K562 (cell line): ENCODE measurements around the gene GTF2I. TPM values are rescaled to one million over a fixed set of nuclear protein-coding genes. Genes with fewer than 3 reads are reported as not detected.
A peak's percentile ranks its signal among the peaks of the same experiment; 100 is the strongest.

Experiments used
- ARID1B ChIP-seq: fragments of 450-650 bp; IDR thresholded peaks from 2 replicates; pipeline ENCODE4 v1.6.1; 2016; ENCODE audit warnings: antibody characterized with exemption, mild to moderate bottlenecking, inconsistent platforms
- CBFA2T3 ChIP-seq: fragments of 450-650 bp; IDR thresholded peaks from 2 replicates; pipeline ENCODE4 v1.6.1; 2017
- CBX3 ChIP-seq, 2 experiments: IDR thresholded peaks; 1 replicate in 1 of 2; 2 replicates in 1 of 2; pipeline ENCODE4 v1.6.1; 2012; ENCODE audit warnings: inconsistent platforms in 2 of 2, low read length in 2 of 2, borderline replicate concordance in 1 of 2, control low read depth in 1 of 2
- CBX8 ChIP-seq: fragments of 200-600 bp; sonication (generic); IDR thresholded peaks from 2 replicates; pipeline ENCODE4 v1.6.1; 2012; ENCODE audit warnings: borderline replicate concordance, mixed run types, low read depth, mild to moderate bottlenecking, moderate library complexity, mixed read lengths, low read length, control low read depth, inconsistent platforms; ENCODE audit not compliant: poor library complexity, severe bottlenecking; ENCODE audit errors: extremely low read depth
- CEBPZ ChIP-seq: fragments of 150-350 bp; IDR thresholded peaks from 2 replicates; pipeline ENCODE4 v1.6.1; 2014; ENCODE audit warnings: low read depth, mild to moderate bottlenecking, low read length, borderline replicate concordance
- DIDO1 ChIP-seq: fragments of 450-650 bp; IDR thresholded peaks from 2 replicates; pipeline ENCODE4 v1.6.1; 2016; ENCODE audit warnings: low read depth, missing biosample characterization, missing genetic modification characterization
- ESRRA ChIP-seq: fragments of 450-650 bp; IDR thresholded peaks from 2 replicates; pipeline ENCODE4 v1.6.1; 2014; ENCODE audit warnings: low read depth, mild to moderate bottlenecking, moderate library complexity, borderline replicate concordance
- ETV1 ChIP-seq: fragments of 450-650 bp; conservative IDR thresholded peaks from 2 replicates; pipeline ENCODE4 v1.6.1; 2016; ENCODE audit warnings: missing genetic modification characterization, control low read depth, low read depth, missing compliant biosample characterization
- HNRNPK ChIP-seq: fragments of 200-400 bp; formaldehyde crosslinking; IDR thresholded peaks from one replicate; pipeline ENCODE4 v1.6.1; 2018; ENCODE audit warnings: mild to moderate bottlenecking, low read depth, low read length; ENCODE audit not compliant: poor library complexity, severe bottlenecking
- MAFF ChIP-seq: IDR thresholded peaks from 2 replicates; pipeline ENCODE4 v1.6.1; 2012; ENCODE audit warnings: low read length, improper control_type of control experiment
- NFIX ChIP-seq: fragments of 250-450 bp; sonication (Bioruptor Pico); IDR thresholded peaks from 2 replicates; pipeline ENCODE4 v1.4.0; 2020; ENCODE audit warnings: low read depth, mild to moderate bottlenecking, moderate library complexity
- PCBP1 ChIP-seq: fragments of 200-400 bp; formaldehyde crosslinking; IDR thresholded peaks from 2 replicates; pipeline ENCODE4 v1.6.1; 2018; ENCODE audit warnings: mild to moderate bottlenecking, low read depth, low read length; ENCODE audit not compliant: poor library complexity, severe bottlenecking
- RFX1 ChIP-seq: fragments of 450-650 bp; IDR thresholded peaks from 2 replicates; pipeline ENCODE4 v1.6.1; 2016; ENCODE audit warnings: mild to moderate bottlenecking, moderate library complexity
- SIN3A ChIP-seq, 2 experiments: fragments of 150-350 bp in 1 of 2; IDR thresholded peaks; 2 replicates each; pipeline ENCODE4 v1.6.1; 2011 to 2016; ENCODE audit warnings: borderline replicate concordance in 2 of 2, low read depth in 2 of 2, low read length in 2 of 2, mild to moderate bottlenecking in 2 of 2, moderate library complexity in 2 of 2; ENCODE audit not compliant: control insufficient read depth in 1 of 2
- SIRT6 ChIP-seq: IDR thresholded peaks from one replicate; pipeline ENCODE4 v1.6.1; 2012; ENCODE audit warnings: low read depth, mild to moderate bottlenecking, control low read depth, inconsistent platforms, low read length, moderate library complexity
- SMARCE1 ChIP-seq: fragments of 450-650 bp; IDR thresholded peaks from 2 replicates; pipeline ENCODE4 v1.7.1; 2016; ENCODE audit warnings: mild to moderate bottlenecking
- SRF ChIP-seq, 2 experiments: fragments of 250-450, 450-650 bp in 1 of 2; sonication (Bioruptor Pico) in 1 of 2; sonication (generic) in 1 of 2; formaldehyde crosslinking; IDR thresholded peaks; 2 replicates each; pipeline versions ENCODE4 v1.5.0 to v1.5.1; 2020 to 2022; ENCODE audit warnings: mild to moderate bottlenecking in 1 of 2, missing genetic modification reagents in 1 of 2
- TFAP4 ChIP-seq: sonication (generic); formaldehyde crosslinking; IDR thresholded peaks from 2 replicates; pipeline ENCODE4 v1.8.0; 2022; ENCODE audit warnings: missing genetic modification reagents, mild to moderate bottlenecking, moderate library complexity, borderline replicate concordance
- WHSC1 ChIP-seq: IDR thresholded peaks from one replicate; pipeline ENCODE4 v1.6.1; 2012; ENCODE audit warnings: low read length, control low read depth, inconsistent platforms
- ZNF124 ChIP-seq: sonication (generic); formaldehyde crosslinking; IDR thresholded peaks from 2 replicates; pipeline ENCODE4 v1.8.1; 2022; ENCODE audit warnings: missing genetic modification reagents
- ZNF644 ChIP-seq: fragments of 200-800 bp; sonication (Bioruptor generic); IDR thresholded peaks from 2 replicates; pipeline ENCODE4 v1.6.1; 2016; ENCODE audit warnings: low read depth, missing genetic modification characterization, missing compliant biosample characterization
- ZSCAN29 ChIP-seq: fragments of 450-650 bp; IDR thresholded peaks from 2 replicates; pipeline ENCODE4 v1.6.1; 2017
- polyA plus RNA-seq, 8 experiments: library from polyadenylated mRNA; depleted of rRNA in 4 of 8; stranded (reverse) in 5 of 8; unstranded in 3 of 8; fragments of >200 nt; fragmentation: Nextera tagmentation in 2 of 8; fragmentation: Illumina TruSeq in 1 of 8; extraction: Ambion mirVana in 2 of 8; extraction: Trizol in 1 of 8; gene quantifications; 2 replicates each; pipeline versions ENCODE4 v1.2.1 to v1.2.3, GENCODE V29; 2011 to 2014; ENCODE audit warnings: inconsistent platforms in 1 of 8, missing spikeins in 1 of 8
- total RNA-seq, 7 experiments: library from RNA; depleted of rRNA in 6 of 7; stranded (reverse); fragments of >200 nt in 6 of 7; fragmentation: Illumina TruSeq in 2 of 7; extraction: Trizol in 2 of 7; gene quantifications; 2 replicates each; pipeline versions ENCODE4 v1.2.1 to v1.2.3, GENCODE V29; 2011 to 2021; ENCODE audit warnings: low replicate concordance in 1 of 7
- TF ChIP-seq, protein P1 (sequence below): sonication (generic); formaldehyde crosslinking; IDR thresholded peaks from 2 replicates; pipeline ENCODE4 v1.9.0; 2022; ENCODE audit warnings: mild to moderate bottlenecking, missing genetic modification reagents

Gene GTF2I
- total and polyA plus RNA-seq, 9 of the 15 experiments (the other 6 are each of a cell fraction or from before 2014, with no cell fraction given): 8.4 to 161 (median 90.0) TPM

DNA sequence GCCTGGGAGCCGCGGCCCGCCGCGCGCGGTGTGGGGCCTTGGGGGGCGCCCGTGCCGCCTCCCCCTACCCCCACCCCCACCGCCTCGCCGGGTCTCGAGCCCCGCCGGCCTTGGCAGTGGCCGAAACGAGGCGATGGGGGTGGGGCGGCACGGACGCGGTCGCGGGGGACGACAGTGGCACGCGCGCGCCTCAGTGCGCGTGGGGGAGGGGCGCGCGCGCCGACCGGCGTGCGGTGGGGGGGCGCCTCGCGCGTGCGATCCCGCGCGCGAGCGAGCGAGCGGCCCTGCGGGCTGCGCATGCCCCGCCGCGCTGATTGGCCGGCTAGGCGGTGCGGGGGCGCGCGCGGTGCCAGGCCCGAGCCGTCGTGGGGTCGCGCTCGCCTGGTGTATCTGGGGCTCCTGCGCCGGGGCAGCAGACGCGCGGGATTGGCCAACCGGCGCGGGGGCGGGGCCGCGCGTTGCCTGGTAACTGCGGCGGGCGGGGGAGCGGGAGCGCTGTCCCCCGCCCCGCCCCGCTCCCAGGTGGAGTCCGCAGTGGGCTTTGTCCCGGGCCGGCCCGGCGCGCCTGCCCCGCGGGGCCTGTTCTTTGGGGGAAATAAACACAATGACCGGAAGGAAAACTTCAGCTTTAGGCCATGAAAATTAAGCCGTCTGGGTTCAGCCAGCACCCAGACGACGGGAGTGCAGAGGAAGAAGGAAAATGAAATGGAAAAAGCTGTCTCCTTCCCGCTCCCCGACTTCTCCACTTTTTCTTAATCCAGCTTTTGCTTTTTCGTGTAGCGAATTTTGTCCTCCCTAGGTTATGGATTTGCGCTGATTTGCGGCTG, 873 bp downstream of the GTF2I start (continued):
- TF ChIP-seq SRF (CRISPR knock-in tag; IDR thresholded peaks at IDR 0.05): no peak
- no peak for TF ChIP-seq ZNF124
- no peak for TF ChIP-seq WHSC1
- 0 out of 3 replicates have a peak, but pooled peaks of 1 of the 2 experiments have one; percentile 33 for TF ChIP-seq CBX3 (IDR thresholded peaks at IDR 0.05; ENCODE audit: borderline replicate concordance in 1 of 2, low read length in 2 of 2)
- TF ChIP-seq CBFA2T3: no peak
- TF ChIP-seq CEBPZ: no peak
- TF ChIP-seq, protein P1, sequence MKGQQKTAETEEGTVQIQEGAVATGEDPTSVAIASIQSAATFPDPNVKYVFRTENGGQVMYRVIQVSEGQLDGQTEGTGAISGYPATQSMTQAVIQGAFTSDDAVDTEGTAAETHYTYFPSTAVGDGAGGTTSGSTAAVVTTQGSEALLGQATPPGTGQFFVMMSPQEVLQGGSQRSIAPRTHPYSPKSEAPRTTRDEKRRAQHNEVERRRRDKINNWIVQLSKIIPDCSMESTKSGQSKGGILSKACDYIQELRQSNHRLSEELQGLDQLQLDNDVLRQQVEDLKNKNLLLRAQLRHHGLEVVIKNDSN (CRISPR knock-in tag): no peak
- TF ChIP-seq SIRT6: no peak
- TF ChIP-seq SMARCE1: no peak
- peak; percentile 87; the same call in 1 of the 2 replicates for TF ChIP-seq ZNF644 (tag)
- no peak for TF ChIP-seq CBX8
- no peak for TF ChIP-seq ETV1 (tag)
- TF ChIP-seq TFAP4 (CRISPR knock-in tag): peak; percentile 55; the same call in 1 of the 2 replicates
- TF ChIP-seq RFX1: peak; percentile 70
- TF ChIP-seq PCBP1: no peak
- TF ChIP-seq ESRRA: no peak
- no peak for TF ChIP-seq ARID1B
- TF ChIP-seq HNRNPK: peak; percentile 75
- no peak for TF ChIP-seq NFIX
- TF ChIP-seq DIDO1 (tag): no peak
- no peak for TF ChIP-seq MAFF
- no peak for TF ChIP-seq ZSCAN29
- TF ChIP-seq SIN3A (IDR thresholded peaks at IDR 0.05; ENCODE audit: borderline replicate concordance in 2 of 2, control insufficient read depth in 1 of 2, low read depth in 2 of 2, low read length in 2 of 2): peak; percentile 57 to 69; a peak in 2 of 4 replicates
